ENCODE measurements around the gene TMEM97.

Gene TMEM97

GRCh38 chr17:28339431-28339830 lies 20.4 kb downstream of the TMEM97 start:
- peaks cover 18% of the 10 kb centered on the region for H3K4me1 ChIP-seq (ENCODE audit: control insufficient read depth, insufficient read depth, low read length)
- no peak overlapping the region for H3K4me3 ChIP-seq (ENCODE audit: low read length)
- H3K27me3 ChIP-seq (replicated peaks; ENCODE audit: control insufficient read depth, insufficient read depth, low read length): no peaks in the 10 kb centered on the region
- peaks cover 44% of the 10 kb centered on the region for H3K36me3 ChIP-seq (ENCODE audit: control insufficient read depth, insufficient read depth, low read length, severe bottlenecking)
- H3K9me3 ChIP-seq (ENCODE audit: control insufficient read depth, low read length): no peaks in the 10 kb centered on the region
- no peak overlapping the region for H3K9ac ChIP-seq (ENCODE audit: low read length)
- no peak for DNase-seq (ENCODE audit: low read depth)

GRCh38 chr17:28340374-28340773 lies 21.4 kb downstream of the TMEM97 start:
- Histone ChIP-seq H3K9ac (ENCODE audit: low read length) (no peak overlapping the region), H3K4me3 (ENCODE audit: low read length) (no peak overlapping the region), H3K36me3 (ENCODE audit: control insufficient read depth, insufficient read depth, low read length, severe bottlenecking) (peaks cover 53% of the 10 kb centered on the region), H3K27me3 (replicated peaks; ENCODE audit: control insufficient read depth, insufficient read depth, low read length) (no peaks in the 10 kb centered on the region), H3K9me3 (ENCODE audit: control insufficient read depth, low read length) (no peaks in the 10 kb centered on the region), H3K4me1 (ENCODE audit: control insufficient read depth, insufficient read depth, low read length) (peaks cover 14% of the 10 kb centered on the region)
- no peak for DNase-seq (ENCODE audit: low read depth)

DNA sequence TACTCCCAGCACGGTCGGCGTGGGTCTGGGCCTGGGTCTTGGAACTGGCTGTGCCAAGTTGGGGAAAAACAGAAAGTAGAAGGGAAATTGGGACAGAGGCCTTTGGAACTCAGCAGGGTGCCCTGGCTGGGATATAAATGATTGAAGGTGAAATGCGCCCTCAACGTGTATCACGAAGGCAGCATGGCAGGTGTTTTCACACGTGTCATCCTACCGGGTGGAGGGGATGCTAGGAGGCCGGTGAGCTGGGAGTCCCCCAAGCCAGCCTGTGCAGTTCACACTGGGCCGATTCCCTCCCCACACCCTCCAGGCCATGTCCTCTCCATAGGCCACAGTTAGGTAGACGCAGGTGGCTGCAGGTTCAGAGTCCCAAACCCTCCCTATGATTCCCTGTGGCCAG lies 22.5 kb downstream of the TMEM97 start:
- no peak for DNase-seq (ENCODE audit: low read depth)
- Histone ChIP-seq H3K4me1 (ENCODE audit: control insufficient read depth, insufficient read depth, low read length) (peaks cover 14% of the 10 kb centered on the region), H3K36me3 (ENCODE audit: control insufficient read depth, insufficient read depth, low read length, severe bottlenecking) (peaks cover 65% of the 10 kb centered on the region)

GRCh38 chr17:28342313-28342712 lies 23.3 kb downstream of the TMEM97 start:
- no peak overlapping the region for H3K4me3 ChIP-seq (ENCODE audit: low read length)
- H3K9ac ChIP-seq (ENCODE audit: low read length): no peak overlapping the region
- no peaks in the 10 kb centered on the region for H3K27me3 ChIP-seq (replicated peaks; ENCODE audit: control insufficient read depth, insufficient read depth, low read length)
- no peaks in the 10 kb centered on the region for H3K9me3 ChIP-seq (ENCODE audit: control insufficient read depth, low read length)
- peaks cover 72% of the 10 kb centered on the region for H3K36me3 ChIP-seq (ENCODE audit: control insufficient read depth, insufficient read depth, low read length, severe bottlenecking)
- peaks cover 16% of the 10 kb centered on the region for H3K4me1 ChIP-seq (ENCODE audit: control insufficient read depth, insufficient read depth, low read length)
- no peak for DNase-seq (ENCODE audit: low read depth)

More for the DNA sequence above, 22.5 kb downstream of the TMEM97 start:
- H3K27me3 ChIP-seq (replicated peaks; ENCODE audit: control insufficient read depth, insufficient read depth, low read length): no peaks in the 10 kb centered on the region
- H3K9me3 ChIP-seq (ENCODE audit: control insufficient read depth, low read length): no peaks in the 10 kb centered on the region
- no peak overlapping the region for H3K9ac ChIP-seq (ENCODE audit: low read length)
- no peak overlapping the region for H3K4me3 ChIP-seq (ENCODE audit: low read length)

DNA sequence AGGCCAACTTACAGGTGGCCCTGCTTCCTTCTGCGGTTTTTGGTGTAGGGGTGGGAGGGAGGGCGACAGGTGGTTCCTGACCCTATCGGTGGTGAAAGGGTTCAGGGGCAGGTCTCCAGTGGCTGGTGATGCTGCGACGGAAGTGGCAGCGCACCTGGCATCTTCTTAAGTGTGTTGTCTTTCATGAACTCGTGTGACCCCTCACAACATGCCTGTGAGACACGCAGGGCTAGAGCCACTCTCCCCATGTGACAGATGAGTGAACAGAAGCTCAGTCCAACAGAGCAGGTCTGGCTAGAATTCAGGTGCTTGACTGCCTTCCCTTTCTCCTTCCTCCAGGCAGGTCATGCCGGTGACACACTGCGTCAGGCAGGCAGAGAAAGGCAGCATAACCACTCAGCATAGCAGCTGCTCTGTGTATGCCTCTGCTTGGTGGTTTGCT lies 24.5 kb downstream of the TMEM97 start:
- H3K27me3 ChIP-seq (replicated peaks; ENCODE audit: control insufficient read depth, insufficient read depth, low read length): no peaks in the 10 kb centered on the region
- H3K4me1 ChIP-seq (ENCODE audit: control insufficient read depth, insufficient read depth, low read length): peaks cover 17% of the 10 kb centered on the region
- no peaks in the 10 kb centered on the region for H3K9me3 ChIP-seq (ENCODE audit: control insufficient read depth, low read length)
- H3K4me3 ChIP-seq (ENCODE audit: low read length): no peak overlapping the region
- H3K9ac ChIP-seq (ENCODE audit: low read length): no peak overlapping the region
- no peak for DNase-seq (ENCODE audit: low read depth)
- peaks cover 84% of the 10 kb centered on the region for H3K36me3 ChIP-seq (ENCODE audit: control insufficient read depth, insufficient read depth, low read length, severe bottlenecking)

DNA sequence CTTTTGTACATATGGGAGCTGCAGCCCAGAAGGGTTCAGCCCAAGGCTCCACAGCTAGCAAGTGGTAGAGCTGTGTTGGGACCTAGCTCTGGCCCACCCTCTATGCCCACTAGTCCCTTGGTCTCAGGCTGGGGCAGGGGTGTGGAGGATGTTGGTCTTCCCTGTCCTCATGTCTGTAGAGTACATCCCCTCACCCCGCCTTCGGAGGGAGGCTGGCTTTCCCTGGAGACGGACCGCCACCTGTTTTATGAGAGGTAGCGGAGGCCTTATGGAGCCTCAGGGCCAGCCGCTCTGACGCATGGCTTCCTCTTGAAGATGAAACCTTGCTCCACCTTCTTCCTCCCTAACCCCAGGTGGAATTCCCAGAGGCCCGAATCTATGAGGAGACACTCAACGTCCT lies 25.0 kb downstream of the TMEM97 start:
- DNase-seq (ENCODE audit: low read depth): no peak
- Histone ChIP-seq H3K9me3 (ENCODE audit: control insufficient read depth, low read length) (no peaks in the 10 kb centered on the region), H3K27me3 (replicated peaks; ENCODE audit: control insufficient read depth, insufficient read depth, low read length) (no peaks in the 10 kb centered on the region), H3K36me3 (ENCODE audit: control insufficient read depth, insufficient read depth, low read length, severe bottlenecking) (peaks cover 89% of the 10 kb centered on the region), H3K9ac (ENCODE audit: low read length) (no peak overlapping the region), H3K4me1 (ENCODE audit: control insufficient read depth, insufficient read depth, low read length) (peaks cover 17% of the 10 kb centered on the region), H3K4me3 (ENCODE audit: low read length) (no peak overlapping the region)

GRCh38 chr17:28344435-28344901 lies 25.5 kb downstream of the TMEM97 start:
- peaks cover 94% of the 10 kb centered on the region for H3K36me3 ChIP-seq (ENCODE audit: control insufficient read depth, insufficient read depth, low read length, severe bottlenecking)
- DNase-seq (ENCODE audit: low read depth): no peak

DNA sequence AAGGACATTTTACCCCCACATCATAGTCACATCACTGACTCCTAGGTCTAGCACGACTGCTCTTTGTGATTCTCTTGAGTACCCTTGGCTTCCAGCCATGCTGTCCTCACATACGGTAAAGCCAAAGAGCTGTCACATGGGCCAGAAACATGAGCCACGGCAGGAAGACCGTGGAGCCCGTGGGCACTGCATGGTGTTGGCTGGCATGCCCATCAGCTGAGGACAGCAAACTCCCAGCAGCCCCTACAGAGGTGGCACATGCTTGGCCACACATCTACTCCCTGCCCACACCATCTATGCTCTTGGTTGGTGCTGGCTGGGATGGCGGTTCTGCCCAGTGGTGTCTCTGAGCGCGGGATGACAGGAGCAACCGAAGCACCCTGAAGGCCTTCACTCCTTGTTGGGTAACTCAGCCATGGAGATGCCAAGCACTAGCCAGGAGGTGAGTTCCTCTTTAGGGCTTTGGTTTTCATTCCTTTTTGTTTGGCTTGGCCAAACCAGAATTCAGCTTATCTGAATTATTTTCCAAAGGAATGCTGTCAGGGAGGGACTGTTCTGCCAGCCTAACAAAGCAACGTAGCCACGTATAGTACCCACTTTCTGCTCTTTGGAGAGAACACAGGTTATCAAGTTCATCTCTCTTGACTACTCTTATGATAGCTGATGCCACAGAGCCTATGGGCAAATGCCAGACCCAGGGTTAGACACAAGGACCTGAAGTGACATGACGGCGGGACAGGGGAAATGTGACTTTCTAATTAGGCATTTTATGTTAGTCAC lies 26.6 kb downstream of the TMEM97 start:
- Histone ChIP-seq H3K4me3 (ENCODE audit: low read length) (no peak overlapping the region), H3K9ac (ENCODE audit: low read length) (no peak overlapping the region), H3K4me1 (ENCODE audit: control insufficient read depth, insufficient read depth, low read length) (peaks cover 17% of the 10 kb centered on the region), H3K27me3 (replicated peaks; ENCODE audit: control insufficient read depth, insufficient read depth, low read length) (no peaks in the 10 kb centered on the region), H3K36me3 (ENCODE audit: control insufficient read depth, insufficient read depth, low read length, severe bottlenecking) (peaks cover 97% of the 10 kb centered on the region), H3K9me3 (ENCODE audit: control insufficient read depth, low read length) (no peaks in the 10 kb centered on the region)
- DNase-seq (ENCODE audit: low read depth): no peak

More at GRCh38 chr17:28344435-28344901, 25.5 kb downstream of the TMEM97 start:
- Histone ChIP-seq H3K9ac (ENCODE audit: low read length) (no peak overlapping the region), H3K9me3 (ENCODE audit: control insufficient read depth, low read length) (no peaks in the 10 kb centered on the region), H3K4me3 (ENCODE audit: low read length) (no peak overlapping the region), H3K4me1 (ENCODE audit: control insufficient read depth, insufficient read depth, low read length) (peaks cover 17% of the 10 kb centered on the region), H3K27me3 (replicated peaks; ENCODE audit: control insufficient read depth, insufficient read depth, low read length) (no peaks in the 10 kb centered on the region)

GRCh38 chr17:28346199-28346580 lies 27.2 kb downstream of the TMEM97 start:
- no peaks in the 10 kb centered on the region for H3K9me3 ChIP-seq (ENCODE audit: control insufficient read depth, low read length)
- H3K36me3 ChIP-seq (ENCODE audit: control insufficient read depth, insufficient read depth, low read length, severe bottlenecking): peaks cover 98% of the 10 kb centered on the region
- H3K4me1 ChIP-seq (ENCODE audit: control insufficient read depth, insufficient read depth, low read length): peaks cover 17% of the 10 kb centered on the region
- DNase-seq (ENCODE audit: low read depth): no peak
- H3K9ac ChIP-seq (ENCODE audit: low read length): no peak overlapping the region
- no peaks in the 10 kb centered on the region for H3K27me3 ChIP-seq (replicated peaks; ENCODE audit: control insufficient read depth, insufficient read depth, low read length)
- no peak overlapping the region for H3K4me3 ChIP-seq (ENCODE audit: low read length)

DNA sequence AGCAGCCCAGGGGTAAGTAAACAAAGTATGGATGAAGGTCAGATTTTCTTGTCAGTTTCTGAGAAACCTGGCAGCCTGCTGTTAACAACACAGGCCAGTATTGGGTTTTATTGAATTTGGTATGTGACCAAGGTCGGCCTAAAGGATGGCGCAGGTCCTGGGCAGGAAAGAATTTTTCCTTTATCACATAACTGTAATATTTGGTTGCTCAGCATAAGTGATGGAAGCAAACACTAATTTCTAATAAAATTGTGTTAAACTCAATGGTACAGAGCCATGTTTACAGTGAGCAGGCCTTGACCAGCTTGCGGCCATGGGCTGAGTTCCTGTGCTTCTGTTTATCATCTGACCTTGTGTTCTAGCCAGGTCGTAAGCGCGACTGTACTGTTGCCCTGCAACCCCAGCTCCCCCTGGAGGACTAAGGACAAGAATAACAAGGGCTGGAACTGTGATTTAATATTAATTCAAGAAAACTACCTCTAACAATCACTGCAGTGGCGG lies 27.8 kb downstream of the TMEM97 start:
- peaks cover 98% of the 10 kb centered on the region for H3K36me3 ChIP-seq (ENCODE audit: control insufficient read depth, insufficient read depth, low read length, severe bottlenecking)
- H3K27me3 ChIP-seq (replicated peaks; ENCODE audit: control insufficient read depth, insufficient read depth, low read length): no peaks in the 10 kb centered on the region
- peaks cover 17% of the 10 kb centered on the region for H3K4me1 ChIP-seq (ENCODE audit: control insufficient read depth, insufficient read depth, low read length)
- no peak for DNase-seq (ENCODE audit: low read depth)
- no peaks in the 10 kb centered on the region for H3K9me3 ChIP-seq (ENCODE audit: control insufficient read depth, low read length)
- no peak overlapping the region for H3K4me3 ChIP-seq (ENCODE audit: low read length)
- peak overlapping the region; percentile 2 for H3K9ac ChIP-seq (ENCODE audit: low read length)

- H3K36me3 ChIP-seq (ENCODE audit: control insufficient read depth, insufficient read depth, low read length, severe bottlenecking): peaks cover 97% of the 10 kb centered on the region
- no peaks in the 10 kb centered on the region for H3K27me3 ChIP-seq (replicated peaks; ENCODE audit: control insufficient read depth, insufficient read depth, low read length)
- H3K4me3 ChIP-seq (ENCODE audit: low read length): no peak overlapping the region
- peak overlapping the region; percentile 33 for H3K9ac ChIP-seq (ENCODE audit: low read length)
- peak; percentile 84 for DNase-seq (ENCODE audit: low read depth)
- H3K4me1 ChIP-seq (ENCODE audit: control insufficient read depth, insufficient read depth, low read length): peaks cover 17% of the 10 kb centered on the region
- no peaks in the 10 kb centered on the region for H3K9me3 ChIP-seq (ENCODE audit: control insufficient read depth, low read length)
Measured at GRCh38 chr17:28347261-28347891, 28.4 kb downstream of the TMEM97 start.
